Measurements from ENCODE around the gene LAMA2.

LAMA2 gene, protein sequence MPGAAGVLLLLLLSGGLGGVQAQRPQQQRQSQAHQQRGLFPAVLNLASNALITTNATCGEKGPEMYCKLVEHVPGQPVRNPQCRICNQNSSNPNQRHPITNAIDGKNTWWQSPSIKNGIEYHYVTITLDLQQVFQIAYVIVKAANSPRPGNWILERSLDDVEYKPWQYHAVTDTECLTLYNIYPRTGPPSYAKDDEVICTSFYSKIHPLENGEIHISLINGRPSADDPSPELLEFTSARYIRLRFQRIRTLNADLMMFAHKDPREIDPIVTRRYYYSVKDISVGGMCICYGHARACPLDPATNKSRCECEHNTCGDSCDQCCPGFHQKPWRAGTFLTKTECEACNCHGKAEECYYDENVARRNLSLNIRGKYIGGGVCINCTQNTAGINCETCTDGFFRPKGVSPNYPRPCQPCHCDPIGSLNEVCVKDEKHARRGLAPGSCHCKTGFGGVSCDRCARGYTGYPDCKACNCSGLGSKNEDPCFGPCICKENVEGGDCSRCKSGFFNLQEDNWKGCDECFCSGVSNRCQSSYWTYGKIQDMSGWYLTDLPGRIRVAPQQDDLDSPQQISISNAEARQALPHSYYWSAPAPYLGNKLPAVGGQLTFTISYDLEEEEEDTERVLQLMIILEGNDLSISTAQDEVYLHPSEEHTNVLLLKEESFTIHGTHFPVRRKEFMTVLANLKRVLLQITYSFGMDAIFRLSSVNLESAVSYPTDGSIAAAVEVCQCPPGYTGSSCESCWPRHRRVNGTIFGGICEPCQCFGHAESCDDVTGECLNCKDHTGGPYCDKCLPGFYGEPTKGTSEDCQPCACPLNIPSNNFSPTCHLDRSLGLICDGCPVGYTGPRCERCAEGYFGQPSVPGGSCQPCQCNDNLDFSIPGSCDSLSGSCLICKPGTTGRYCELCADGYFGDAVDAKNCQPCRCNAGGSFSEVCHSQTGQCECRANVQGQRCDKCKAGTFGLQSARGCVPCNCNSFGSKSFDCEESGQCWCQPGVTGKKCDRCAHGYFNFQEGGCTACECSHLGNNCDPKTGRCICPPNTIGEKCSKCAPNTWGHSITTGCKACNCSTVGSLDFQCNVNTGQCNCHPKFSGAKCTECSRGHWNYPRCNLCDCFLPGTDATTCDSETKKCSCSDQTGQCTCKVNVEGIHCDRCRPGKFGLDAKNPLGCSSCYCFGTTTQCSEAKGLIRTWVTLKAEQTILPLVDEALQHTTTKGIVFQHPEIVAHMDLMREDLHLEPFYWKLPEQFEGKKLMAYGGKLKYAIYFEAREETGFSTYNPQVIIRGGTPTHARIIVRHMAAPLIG (N-terminal part only)

DNA sequence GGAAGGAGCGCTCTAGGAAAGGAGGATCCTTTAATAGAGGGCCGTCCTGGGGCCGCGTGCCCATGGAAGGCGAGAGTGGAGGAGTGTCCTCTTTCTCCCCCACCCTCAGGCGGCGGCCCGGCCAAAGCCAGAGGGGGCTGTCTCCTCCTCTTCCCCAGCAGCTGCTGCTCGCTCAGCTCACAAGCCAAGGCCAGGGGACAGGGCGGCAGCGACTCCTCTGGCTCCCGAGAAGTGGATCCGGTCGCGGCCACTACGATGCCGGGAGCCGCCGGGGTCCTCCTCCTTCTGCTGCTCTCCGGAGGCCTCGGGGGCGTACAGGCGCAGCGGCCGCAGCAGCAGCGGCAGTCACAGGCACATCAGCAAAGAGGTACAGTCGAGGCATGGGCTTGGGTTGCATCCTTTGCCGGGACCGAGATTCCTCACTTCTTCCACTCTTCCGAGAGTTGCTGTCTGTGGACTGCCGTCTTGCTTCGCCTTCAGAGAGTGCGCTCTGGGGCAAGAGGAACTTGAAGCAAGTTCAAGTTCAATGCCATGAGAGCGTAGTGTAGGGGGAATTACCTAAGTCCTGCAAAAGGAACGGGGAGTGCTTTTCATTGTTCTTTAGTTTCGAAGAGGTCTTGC lies at the start of gene LAMA2:
Gene LAMA2, plus strand, starts transcription at position 148 of the 621 bp plus-strand sequence. Its CDS starts 108 bp downstream, at position 256.
- no peak for TF ChIP-seq GATA3 (IDR thresholded peaks at IDR 0.05; ENCODE audit: low read depth, low read length)
- TF ChIP-seq GATA2 (IDR thresholded peaks at IDR 0.05; ENCODE audit: low read depth, low read length): no peak

DNA sequence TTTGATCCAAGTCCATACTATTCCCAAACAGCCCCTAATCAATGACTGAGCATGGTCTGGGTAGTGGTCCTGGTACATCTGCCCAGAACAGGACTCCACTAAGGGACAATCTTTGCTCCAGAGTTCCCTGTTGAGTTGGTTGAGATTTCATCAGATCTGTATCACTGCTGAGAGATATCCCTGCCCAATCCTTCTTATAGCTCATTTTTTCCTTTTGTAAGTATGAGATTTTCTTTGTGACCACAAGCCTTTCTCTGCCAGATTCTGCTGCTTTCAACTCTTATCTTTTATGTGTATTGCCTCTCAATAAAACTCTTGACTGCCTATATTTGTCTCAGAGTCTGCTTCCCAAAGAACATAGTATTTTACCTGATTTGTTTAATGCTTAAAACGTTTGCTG lies 46.2 kb upstream of the LAMA2 start:
- no peak for TF ChIP-seq GATA2 (IDR thresholded peaks at IDR 0.05; ENCODE audit: low read depth, low read length)
- no peak for TF ChIP-seq GATA3 (IDR thresholded peaks at IDR 0.05; ENCODE audit: low read depth, low read length)

DNA sequence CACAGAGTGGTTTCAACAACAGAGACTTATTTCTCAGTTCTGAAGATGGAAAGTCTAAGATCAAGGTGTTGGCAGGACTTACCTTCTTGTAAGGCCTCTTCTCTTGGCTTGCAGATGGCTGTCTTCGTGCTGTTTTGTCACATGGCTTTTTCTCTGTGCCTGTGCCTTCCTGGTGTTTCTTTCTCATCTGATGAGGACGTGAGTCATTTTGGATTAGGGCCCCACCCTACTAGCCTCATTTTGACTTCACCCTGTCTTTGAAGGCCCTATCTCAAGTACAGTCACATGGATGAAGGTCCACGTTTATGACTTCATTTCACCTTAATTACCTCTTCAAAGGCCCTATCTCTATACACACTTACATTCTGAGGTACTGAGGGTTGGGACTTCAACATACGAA lies 41.4 kb upstream of the LAMA2 start:
- TF ChIP-seq GATA2 (IDR thresholded peaks at IDR 0.05; ENCODE audit: low read depth, low read length) (no peak), GATA3 (IDR thresholded peaks at IDR 0.05; ENCODE audit: low read depth, low read length) (no peak)

DNA sequence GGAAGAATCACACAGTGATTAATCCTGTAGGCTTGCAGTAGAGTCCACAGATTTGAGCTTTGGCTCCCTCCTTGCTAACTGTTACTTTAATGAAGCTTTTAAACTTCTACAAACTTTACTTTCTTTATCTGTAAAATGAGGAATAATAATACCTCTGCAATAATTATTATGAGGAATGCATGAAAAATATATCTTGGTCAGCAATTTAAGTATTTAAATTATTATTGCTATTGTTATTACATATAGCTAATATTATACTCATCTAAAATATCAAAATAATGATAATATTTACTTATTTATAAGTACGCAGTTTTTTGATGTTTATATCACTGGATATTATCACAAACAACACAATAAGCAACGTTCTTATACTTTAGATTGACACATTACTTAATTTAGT lies 38.3 kb upstream of the LAMA2 start:
- TF ChIP-seq GATA2 (IDR thresholded peaks at IDR 0.05; ENCODE audit: low read depth, low read length) (no peak), GATA3 (IDR thresholded peaks at IDR 0.05; ENCODE audit: low read depth, low read length) (no peak)

DNA sequence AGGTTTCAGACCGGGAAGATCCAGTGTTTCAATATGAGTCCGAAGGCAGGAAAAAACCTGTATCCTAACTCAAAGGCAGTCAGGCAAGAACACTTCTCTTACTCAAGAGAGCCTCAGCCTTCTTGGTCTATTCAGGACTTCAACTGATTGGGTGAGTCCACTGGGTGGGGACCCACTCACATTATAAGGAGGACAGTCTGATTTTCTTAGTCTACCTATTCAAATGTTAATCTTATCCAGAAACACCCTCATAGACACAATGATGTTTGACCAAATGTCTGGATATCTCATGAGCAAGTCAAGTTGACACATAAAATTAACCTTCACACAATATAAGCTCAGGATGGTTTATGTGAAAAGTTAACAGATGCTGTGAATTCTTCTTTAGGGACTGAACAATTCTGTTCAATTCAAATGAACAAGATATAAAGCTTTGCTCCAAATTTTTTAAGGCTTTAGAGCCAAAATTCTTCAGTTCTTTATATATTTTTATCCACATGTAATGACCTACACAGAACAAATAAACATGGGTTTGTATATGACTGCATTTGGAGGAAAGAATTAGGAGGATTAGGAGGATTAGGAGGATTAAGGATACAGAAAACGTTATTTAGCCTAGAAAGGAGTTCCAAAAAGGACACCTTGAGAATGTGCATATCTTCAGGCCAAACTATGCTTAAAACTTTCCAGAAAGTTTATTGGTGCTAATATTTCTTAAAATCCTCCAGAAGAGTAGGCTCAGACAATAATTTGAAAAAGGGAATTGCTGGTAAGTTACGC lies 35.3 kb upstream of the LAMA2 start:
- no peak for TF ChIP-seq GATA2 (IDR thresholded peaks at IDR 0.05; ENCODE audit: low read depth, low read length)
- TF ChIP-seq GATA3 (IDR thresholded peaks at IDR 0.05; ENCODE audit: low read depth, low read length): no peak

DNA sequence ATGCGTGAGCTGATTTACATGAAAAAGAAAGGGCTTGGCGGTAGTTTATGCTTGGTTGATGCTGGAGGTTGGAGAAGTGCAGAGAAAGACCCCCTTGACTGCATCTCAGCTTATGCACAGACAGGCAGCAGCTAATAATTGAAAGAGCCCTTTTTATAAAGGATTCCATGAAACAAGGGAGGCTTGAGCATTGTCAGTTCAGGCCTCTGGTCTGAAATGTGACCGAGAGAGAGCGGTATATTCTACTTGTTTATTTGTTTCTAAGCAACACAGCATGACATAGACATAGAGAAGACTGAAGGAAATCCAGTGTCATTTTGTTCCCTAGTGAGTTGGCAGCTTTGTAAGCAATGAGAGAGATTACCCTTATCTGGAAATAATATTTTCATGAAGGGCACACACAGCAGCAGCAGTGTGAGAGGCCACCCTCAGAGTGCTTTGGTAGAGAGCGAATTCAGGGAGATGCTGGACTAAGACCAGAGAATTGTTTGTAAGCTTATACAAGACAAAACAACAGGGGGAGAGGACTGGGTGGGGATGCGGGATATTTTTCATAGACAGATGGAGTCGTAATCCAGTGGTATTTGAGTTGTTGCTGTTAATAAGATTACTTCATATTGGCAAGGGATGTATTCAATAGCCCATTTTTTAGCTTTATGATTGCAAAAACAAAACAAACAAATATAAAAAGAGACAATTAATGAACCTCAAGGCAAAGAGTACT lies 34.6 kb upstream of the LAMA2 start:
- TF ChIP-seq GATA3 (IDR thresholded peaks at IDR 0.05; ENCODE audit: low read depth, low read length) (no peak), GATA2 (IDR thresholded peaks at IDR 0.05; ENCODE audit: low read depth, low read length) (no peak)

DNA sequence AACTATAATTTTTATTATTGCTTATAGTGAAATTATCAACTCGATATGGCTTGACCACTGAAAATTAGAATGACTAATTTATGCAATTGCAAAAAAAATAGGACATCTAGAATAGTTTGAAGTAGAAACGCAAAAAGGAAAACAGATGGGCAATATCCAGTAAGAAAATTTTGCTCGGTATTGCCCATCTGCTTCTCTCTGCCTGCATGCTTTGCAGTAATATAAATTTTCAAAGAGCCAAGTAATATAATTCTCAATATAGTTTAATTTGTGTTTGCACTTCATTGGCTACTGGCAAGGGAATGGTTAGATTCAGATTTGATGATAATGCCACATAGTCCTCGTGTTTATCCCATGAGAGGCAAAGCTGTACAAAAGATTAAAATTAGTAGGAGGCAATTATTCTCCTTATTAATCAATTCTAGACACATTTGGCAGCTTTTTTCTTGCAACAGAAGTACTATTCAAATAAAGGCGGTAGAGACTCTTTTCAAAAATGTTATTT lies 27.3 kb upstream of the LAMA2 start:
- no peak for TF ChIP-seq GATA3 (IDR thresholded peaks at IDR 0.05; ENCODE audit: low read depth, low read length)

DNA sequence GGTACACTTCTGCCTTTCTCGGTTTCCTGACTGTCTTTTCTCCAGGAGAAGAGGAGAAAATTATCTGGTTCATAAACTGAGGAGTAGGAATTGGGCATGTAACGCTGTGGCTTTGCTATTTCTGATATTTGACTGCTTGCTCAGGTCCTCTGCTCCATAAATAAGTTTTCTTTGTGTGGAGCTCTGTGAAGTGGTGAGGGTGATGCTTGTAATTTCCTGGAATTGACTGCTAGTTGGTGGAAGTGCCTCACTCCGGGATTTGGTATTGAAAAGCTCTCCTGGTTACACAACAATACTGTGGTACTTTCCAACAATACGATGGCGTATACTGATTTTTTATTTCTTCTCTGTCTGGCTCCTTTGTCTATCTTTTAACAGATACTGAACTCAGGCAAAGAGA lies 25.1 kb upstream of the LAMA2 start:
- TF ChIP-seq GATA2 (IDR thresholded peaks at IDR 0.05; ENCODE audit: low read depth, low read length) (no peak), GATA3 (IDR thresholded peaks at IDR 0.05; ENCODE audit: low read depth, low read length) (no peak)

DNA sequence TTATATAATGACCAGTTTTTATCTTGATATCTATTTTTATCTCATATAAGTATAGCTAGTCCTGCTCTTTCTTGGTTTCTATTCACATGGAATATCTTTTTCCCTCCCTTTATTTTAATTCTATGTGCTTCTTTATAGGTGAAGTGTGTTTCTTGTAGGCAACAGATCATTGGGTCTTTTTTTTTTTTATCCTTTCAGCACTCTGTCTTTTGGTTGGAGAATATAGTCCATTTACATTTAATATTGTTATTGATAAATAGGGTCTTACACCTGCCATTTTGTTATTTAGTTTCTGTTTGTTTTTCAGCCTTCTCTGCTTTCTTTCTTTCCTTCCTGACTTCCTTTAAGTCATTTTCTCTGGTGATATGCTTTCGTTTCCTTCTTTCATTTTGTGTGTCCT lies 22.2 kb upstream of the LAMA2 start:
- TF ChIP-seq GATA3 (IDR thresholded peaks at IDR 0.05; ENCODE audit: low read depth, low read length): no peak
- TF ChIP-seq GATA2 (IDR thresholded peaks at IDR 0.05; ENCODE audit: low read depth, low read length): no peak

DNA sequence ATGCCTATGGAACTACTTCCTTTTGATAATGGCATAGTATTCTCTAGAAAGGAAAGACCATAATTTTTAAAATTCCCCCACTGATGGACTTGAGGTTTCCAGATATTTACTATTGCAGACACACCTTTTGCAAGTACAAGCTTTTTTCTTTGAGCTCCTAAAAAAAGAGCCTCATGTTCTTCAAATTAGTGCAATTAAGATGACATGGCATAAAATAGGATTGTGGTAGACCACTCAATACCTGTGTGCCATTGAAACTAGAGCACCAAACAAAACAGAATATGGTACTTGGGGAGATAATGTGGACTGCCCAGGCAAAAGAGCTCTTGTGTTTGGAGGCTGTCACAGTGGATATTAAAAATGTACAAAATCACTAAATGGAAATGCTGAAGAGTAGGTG lies 19.0 kb upstream of the LAMA2 start:
- no peak for TF ChIP-seq GATA2 (IDR thresholded peaks at IDR 0.05; ENCODE audit: low read depth, low read length)
- no peak for TF ChIP-seq GATA3 (IDR thresholded peaks at IDR 0.05; ENCODE audit: low read depth, low read length)

DNA sequence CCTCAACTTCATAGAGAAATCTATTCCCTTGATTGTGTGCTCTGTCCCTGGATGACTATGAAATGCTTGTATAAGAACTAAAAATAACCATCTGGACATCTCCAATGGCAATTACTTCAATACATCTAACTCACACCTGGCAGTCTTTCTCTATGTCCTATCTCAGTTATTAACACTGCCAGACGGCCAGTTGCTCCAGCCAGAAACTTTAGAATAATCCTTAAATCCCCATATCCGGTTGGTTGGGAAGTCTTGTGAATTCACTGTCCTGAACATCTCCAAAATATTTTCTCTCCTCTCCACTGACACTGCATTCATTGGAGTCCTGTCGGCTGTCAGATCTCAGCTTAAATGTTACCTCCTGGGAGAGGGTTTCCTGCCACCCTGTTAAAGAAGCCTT lies 12.2 kb upstream of the LAMA2 start:
- no peak for TF ChIP-seq GATA3 (IDR thresholded peaks at IDR 0.05; ENCODE audit: low read depth, low read length)
- TF ChIP-seq GATA2 (IDR thresholded peaks at IDR 0.05; ENCODE audit: low read depth, low read length): no peak

DNA sequence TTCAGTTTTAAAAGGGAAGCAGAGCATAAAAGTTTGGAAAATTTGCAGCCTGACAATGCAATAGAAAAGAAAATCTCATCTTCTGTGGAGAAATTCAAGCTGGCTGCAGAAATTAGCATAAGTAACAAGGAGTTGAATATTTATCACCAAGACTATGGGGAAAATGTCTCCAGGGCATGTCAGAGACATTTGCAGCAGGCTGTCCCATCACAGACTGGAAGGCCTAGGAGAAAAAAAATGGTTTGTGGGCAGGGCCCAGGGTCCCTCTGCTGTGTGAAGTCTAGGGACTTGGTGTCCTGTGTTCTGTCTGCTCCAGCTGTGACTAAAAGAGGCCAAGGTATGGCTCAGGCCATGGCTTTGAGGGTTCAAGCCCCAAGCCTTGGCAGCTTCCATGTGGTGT lies 8.1 kb upstream of the LAMA2 start:
- TF ChIP-seq GATA3 (IDR thresholded peaks at IDR 0.05; ENCODE audit: low read depth, low read length): no peak
- no peak for TF ChIP-seq GATA2 (IDR thresholded peaks at IDR 0.05; ENCODE audit: low read depth, low read length)

All from SH-SY5Y (cell line).